Measurements from ENCODE around the gene LTBP3.

- TF ChIP-seq, protein P1, sequence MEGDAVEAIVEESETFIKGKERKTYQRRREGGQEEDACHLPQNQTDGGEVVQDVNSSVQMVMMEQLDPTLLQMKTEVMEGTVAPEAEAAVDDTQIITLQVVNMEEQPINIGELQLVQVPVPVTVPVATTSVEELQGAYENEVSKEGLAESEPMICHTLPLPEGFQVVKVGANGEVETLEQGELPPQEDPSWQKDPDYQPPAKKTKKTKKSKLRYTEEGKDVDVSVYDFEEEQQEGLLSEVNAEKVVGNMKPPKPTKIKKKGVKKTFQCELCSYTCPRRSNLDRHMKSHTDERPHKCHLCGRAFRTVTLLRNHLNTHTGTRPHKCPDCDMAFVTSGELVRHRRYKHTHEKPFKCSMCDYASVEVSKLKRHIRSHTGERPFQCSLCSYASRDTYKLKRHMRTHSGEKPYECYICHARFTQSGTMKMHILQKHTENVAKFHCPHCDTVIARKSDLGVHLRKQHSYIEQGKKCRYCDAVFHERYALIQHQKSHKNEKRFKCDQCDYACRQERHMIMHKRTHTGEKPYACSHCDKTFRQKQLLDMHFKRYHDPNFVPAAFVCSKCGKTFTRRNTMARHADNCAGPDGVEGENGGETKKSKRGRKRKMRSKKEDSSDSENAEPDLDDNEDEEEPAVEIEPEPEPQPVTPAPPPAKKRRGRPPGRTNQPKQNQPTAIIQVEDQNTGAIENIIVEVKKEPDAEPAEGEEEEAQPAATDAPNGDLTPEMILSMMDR (conservative IDR thresholded peaks at IDR 0.05; ENCODE audit: low read length), result no peak
- TF ChIP-seq EZH2phosphoT487 (IDR thresholded peaks at IDR 0.05; ENCODE audit: borderline replicate concordance, low read depth, low read length), result no peak
Observed at GRCh38 chr11:65496304-65497140, 61.6 kb downstream of the LTBP3 start.

Measured in OCI-LY7 (cell line).